Activated CD4-positive, alpha-beta T cell treated with anti-CD3 and anti-CD28 coated beads for 48 hours (primary cell): ENCODE measurements around the gene ESYT2.
A peak's percentile ranks its signal among the peaks of the same experiment; 100 is the strongest.

Experiments
- DNase-seq: peaks from one replicate; pipeline ENCODE4 v3.0.0-alpha.2; 2020

ESYT2 gene

GRCh38 chr7:158825628-158826289 lies 3.5 kb downstream of the ESYT2 start:
- DNase-seq: no peak

GRCh38 chr7:158824028-158824427 lies 5.3 kb downstream of the ESYT2 start:
- peak; percentile 61 for DNase-seq

GRCh38 chr7:158821171-158822031 lies 7.9 kb downstream of the ESYT2 start:
- peak; percentile 23 for DNase-seq

GRCh38 chr7:158820656-158821055 lies 8.7 kb downstream of the ESYT2 start:
- DNase-seq: no peak

- DNase-seq: peak; percentile 41
These were observed 9.6 kb downstream of the ESYT2 start for GRCh38 chr7:158819571-158820203.

GRCh38 chr7:158818325-158819213 lies 10.7 kb downstream of the ESYT2 start:
- DNase-seq: peak; percentile 73

DNA sequence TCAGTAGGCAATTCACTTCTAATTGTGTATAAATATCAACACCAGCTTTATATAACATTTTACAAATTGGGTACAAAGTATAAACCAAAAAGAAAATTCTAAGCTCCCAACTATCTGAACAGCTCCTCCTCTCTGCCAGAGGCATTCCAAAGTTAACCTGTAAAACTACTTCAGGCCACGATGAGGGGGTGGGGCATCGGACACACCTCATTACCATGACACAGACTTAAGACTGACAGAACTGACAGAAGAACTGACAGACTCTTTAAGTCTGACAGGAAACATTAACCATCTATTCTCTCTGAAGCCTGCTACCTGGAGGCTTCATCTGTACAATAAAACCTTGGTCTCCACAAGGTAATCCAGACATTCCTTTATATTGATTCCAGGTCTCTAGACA lies 12.3 kb downstream of the ESYT2 start:
- DNase-seq: no peak

GRCh38 chr7:158816271-158816670 lies 13.0 kb downstream of the ESYT2 start:
- DNase-seq: no peak

- no peak for DNase-seq
These were observed 13.5 kb downstream of the ESYT2 start for GRCh38 chr7:158815800-158816128.

DNA sequence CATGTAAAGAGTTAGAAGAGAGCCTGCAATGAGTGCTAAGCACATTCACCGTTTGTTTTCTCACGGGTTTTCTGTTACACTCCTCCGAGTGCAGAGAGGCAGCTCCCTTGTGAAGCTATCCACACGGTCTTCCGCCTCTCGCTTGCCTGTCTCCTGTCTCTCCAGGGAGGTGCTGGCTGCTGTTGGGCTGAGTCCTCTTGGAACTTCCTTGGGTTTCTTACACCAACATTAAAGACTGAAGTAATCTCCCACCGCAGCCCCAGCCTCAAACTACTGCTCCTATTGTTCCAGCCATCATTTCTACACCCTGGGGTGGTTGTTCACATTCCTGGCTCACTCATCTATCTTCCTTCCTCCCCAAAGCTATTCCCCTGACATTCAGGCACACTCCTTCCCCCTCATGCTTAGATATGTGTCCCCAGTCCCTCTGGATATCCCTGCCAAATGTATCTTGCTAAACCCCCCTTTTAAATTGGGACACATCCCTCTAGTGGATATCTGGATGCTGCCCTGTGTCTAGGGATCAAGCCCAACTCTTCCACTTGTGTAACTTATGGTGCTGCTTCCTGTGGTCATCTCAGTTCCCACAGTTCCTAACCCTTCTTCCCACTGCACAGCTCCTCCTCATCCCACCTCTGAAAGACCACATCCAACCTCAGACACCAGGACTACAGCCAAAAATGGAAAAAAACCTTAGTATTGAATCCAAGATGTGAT lies 14.1 kb downstream of the ESYT2 start:
- no peak for DNase-seq

DNA sequence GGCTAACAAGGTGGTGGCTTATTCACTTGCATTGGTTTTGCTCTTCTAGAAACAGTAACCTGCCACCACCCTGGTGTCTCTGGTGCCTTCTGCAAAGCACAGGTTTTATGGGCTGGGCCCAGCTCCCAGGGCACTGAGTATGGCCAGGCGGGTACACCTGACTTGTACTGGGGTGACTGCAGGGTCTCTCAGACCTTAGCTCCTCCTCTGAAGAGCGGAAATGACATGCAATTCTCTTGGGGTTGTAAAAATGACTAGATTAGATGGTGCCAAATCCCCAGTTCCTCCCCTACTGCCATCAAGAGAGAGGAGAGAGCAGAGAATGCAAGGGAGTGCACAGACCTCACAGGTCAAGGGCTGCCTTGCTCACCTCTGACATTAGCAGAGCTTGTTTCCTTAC lies 14.7 kb downstream of the ESYT2 start:
- peak; percentile 66 for DNase-seq

DNA sequence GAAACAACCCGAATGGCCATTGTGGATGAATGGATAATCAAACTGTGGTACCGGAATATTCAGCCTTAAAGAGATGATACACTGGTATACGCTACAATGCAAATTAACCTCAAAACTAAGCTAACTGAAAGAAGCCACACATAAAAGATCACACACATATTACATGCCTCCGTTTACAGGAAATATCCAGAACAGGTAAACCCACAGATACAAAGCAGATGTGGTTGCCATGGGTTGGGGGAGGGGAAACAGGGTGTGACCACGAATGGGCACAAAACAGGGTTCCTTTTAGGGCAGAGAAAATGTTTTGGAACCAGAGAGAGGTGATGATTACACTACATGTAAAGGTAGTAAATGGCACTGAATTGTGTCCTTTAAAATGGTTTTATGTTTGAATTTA lies 16.6 kb downstream of the ESYT2 start:
- peak; percentile 64 for DNase-seq

GRCh38 chr7:158811894-158812293 lies 17.4 kb downstream of the ESYT2 start:
- DNase-seq: no peak

DNA sequence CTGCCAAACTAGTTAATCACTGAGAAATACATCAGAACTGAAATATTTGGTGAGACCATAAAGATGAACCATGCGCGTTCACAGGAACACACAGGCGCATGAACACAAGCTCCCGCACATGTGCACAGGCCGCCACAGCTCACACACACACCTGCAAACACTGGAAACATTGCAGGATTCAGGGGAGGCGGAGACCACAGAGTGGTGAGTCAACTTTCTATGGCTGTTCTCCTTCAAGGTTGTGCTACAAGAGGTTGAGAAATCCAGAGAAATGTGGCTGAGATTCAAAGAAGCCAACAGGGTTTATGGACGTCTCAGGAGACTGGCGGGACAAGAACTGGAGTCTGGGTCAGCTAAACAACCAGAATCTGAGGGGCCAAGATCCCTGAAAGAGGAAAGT lies 17.8 kb downstream of the ESYT2 start:
- DNase-seq: peak; percentile 82

DNA sequence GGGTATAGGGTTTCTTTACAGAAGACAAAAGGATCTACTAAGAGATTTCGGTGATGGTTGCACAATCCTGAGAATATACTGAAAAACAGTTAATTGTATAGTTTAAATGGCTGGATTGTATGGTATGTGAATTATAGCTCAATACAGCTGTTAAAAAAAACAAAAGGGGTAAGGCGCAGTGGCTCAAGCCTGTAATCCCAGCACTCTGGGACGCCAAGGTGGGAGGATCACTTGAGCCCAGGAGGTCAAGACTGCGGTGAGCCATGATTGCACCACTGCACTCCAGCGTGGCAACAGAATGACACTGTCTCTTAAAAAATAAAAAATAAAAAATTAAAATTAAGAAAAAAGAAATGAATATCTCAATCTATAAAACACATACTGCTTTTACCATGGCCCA lies 18.5 kb downstream of the ESYT2 start:
- DNase-seq: no peak

DNA sequence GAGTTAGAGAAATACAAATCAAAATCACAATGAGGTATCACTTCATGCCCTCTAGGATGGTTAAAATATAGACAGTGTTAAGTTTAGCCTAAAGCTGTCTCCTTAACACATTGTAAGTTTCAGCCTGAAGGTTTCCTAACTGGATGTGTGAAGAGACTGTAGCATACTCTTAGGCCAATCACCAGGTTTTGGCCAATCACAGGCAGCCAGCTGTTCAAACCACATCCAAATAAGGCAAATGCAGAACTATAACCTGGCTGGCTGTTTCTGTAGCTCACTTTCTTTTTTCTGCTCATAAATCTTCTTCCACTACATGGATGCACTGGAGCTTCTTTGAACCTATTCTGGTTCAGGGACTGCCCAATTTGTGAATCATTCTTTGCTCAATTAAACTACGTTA lies 19.7 kb downstream of the ESYT2 start:
- DNase-seq: peak; percentile 40

DNA sequence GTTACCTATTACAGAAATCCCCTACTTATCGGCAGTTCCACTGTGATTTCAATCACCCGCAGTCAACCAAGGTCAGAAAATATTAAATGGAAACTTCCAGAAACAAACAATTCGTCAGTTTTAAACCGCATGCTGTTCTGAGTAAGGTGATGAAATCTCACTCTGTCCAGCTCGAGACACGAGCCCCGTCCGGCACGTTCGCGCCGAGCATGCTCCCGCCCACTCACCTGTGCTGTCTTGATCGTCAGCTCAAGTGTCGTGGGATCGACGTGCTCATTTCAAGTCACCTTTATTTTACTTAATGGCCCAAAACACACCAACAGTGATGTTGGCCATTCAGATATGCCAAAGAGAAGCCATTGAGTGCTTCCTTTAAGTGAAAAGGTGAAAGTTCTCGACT lies 21.2 kb downstream of the ESYT2 start:
- no peak for DNase-seq

- no peak for DNase-seq
These were observed 23.4 kb downstream of the ESYT2 start for GRCh38 chr7:158805937-158806336.

DNA sequence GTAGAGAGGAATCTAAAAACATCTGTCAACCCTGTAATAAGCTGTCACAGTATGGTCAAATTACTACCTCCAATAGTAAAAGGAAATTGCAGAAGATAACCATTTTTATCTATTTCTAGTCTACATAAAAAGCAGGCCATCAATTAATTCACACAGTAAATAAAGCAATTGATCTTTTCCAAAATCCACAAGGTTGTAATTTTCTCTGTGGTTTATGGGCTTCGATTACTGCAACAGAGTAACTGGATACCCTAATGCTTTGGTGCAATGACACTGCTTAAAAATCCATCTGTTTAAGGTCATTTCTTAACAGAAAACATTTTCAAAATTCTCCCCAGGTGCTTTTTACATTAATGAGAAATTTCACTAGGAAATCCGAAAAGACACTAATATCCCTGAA lies 23.9 kb downstream of the ESYT2 start:
- DNase-seq: no peak

DNA sequence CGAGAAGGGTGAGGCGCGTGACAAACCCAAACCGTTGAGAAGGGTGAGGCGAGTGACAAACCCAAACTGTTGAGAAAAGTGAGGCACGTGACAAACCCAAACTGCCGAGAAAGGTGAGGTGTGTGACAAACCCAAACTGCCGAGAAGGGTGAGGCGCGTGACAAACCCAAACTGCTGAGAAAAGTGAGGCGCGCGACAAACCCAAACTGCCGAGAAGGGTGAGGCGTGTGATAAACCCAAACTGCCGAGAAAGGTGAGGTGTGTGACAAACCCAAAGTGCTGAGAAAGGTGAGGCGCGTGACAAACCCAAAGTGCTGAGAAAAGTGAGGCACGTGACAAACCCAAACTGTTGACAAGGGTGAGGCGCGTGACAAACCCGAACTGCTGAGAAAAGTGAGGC lies 25.0 kb downstream of the ESYT2 start:
- DNase-seq: no peak

GRCh38 chr7:158803367-158803969 lies 25.8 kb downstream of the ESYT2 start:
- no peak for DNase-seq
